ENCODE data around the gene NADK.

NADK gene

GRCh38 chr1:1786836-1787605, 8.8 kb upstream of the NADK start:
- no peak for DNase-seq

GRCh38 chr1:1785666-1786065, 7.4 kb upstream of the NADK start:
- no peak for DNase-seq

- no peak for DNase-seq
These were observed 6.7 kb upstream of the NADK start for GRCh38 chr1:1784933-1785332.

GRCh38 chr1:1783320-1783719, 5.0 kb upstream of the NADK start:
- no peak for DNase-seq

GRCh38 chr1:1782399-1783221, 4.3 kb upstream of the NADK start:
- DNase-seq = no peak

- no peak for DNase-seq
These were observed 3.2 kb upstream of the NADK start for GRCh38 chr1:1781526-1781903.

- no peak for DNase-seq
These were observed 2.6 kb upstream of the NADK start for GRCh38 chr1:1780598-1781525.

- no peak for DNase-seq
These were observed 1.7 kb upstream of the NADK start for GRCh38 chr1:1779691-1780597.

- DNase-seq = no peak
These were observed 1.0 kb upstream of the NADK start for GRCh38 chr1:1779320-1779675.

- peak; percentile 28 for DNase-seq
These were observed 521 bp upstream of the NADK start for GRCh38 chr1:1778663-1779319.

GRCh38 chr1:1777583-1777899, 729 bp downstream of the NADK start:
- DNase-seq = no peak

- DNase-seq = no peak
These were observed 1.3 kb downstream of the NADK start for GRCh38 chr1:1776672-1777582.

GRCh38 chr1:1775327-1776226, 2.7 kb downstream of the NADK start:
- peak; percentile 7 for DNase-seq

GRCh38 chr1:1773874-1774273, 4.4 kb downstream of the NADK start:
- no peak for DNase-seq

GRCh38 chr1:1771096-1771495, 7.2 kb downstream of the NADK start:
- DNase-seq = no peak

- DNase-seq = no peak
These were observed 8.2 kb downstream of the NADK start for GRCh38 chr1:1770102-1770501.

- no peak for DNase-seq
These were observed 9.8 kb downstream of the NADK start for GRCh38 chr1:1768249-1768992.

GRCh38 chr1:1764876-1765470, 13.3 kb downstream of the NADK start:
- no peak for DNase-seq

Measured in DMS 273 treated with DMSO at 0.1 percent for 48 hours (cell line).